SH-SY5Y (cell line): ENCODE measurements around the gene GPHA2.

ENCODE experiments used
- GATA2 ChIP-seq: IDR thresholded peaks from 2 replicates; pipeline ENCODE4 v1.6.1; 2011; ENCODE audit warnings: mild to moderate bottlenecking, low read depth, low read length
- GATA3 ChIP-seq: IDR thresholded peaks from 2 replicates; pipeline ENCODE4 v1.6.1; 2011; ENCODE audit warnings: low read depth, mild to moderate bottlenecking, low read length, moderate library complexity

GRCh38 chr11:64890522-64890939 lies 45.2 kb downstream of the GPHA2 start:
- TF ChIP-seq GATA3, result no peak
- TF ChIP-seq GATA2, result no peak
